Measurements from ENCODE around the gene CDC42SE1.

Gene CDC42SE1

GRCh38 chr1:151002051-151002450 is 57.4 kb downstream of the CDC42SE1 start:
- Histone ChIP-seq H3K9me2 (ENCODE audit: low read depth, low read length) (no peaks in the 10 kb centered on the region), H3K79me2 (ENCODE audit: insufficient read depth, low read length) (no peaks in the 10 kb centered on the region), H3K27ac (ENCODE audit: low read depth, low read length, poor library complexity, severe bottlenecking) (no peak overlapping the region), H3K9ac (ENCODE audit: low read length) (no peak overlapping the region), H3K4me3 (ENCODE audit: low read depth, low read length, poor library complexity, severe bottlenecking) (no peak overlapping the region), H3K4me1 (ENCODE audit: insufficient read depth, low read length, severe bottlenecking) (peaks cover 22% of the 10 kb centered on the region), H2AFZ (ENCODE audit: low read length) (no peak overlapping the region), H4K20me1 (ENCODE audit: insufficient read depth, low read length) (no peaks in the 10 kb centered on the region), H3F3A (ENCODE audit: insufficient read depth, low read length) (no peaks in the 10 kb centered on the region), H3K9me3 (ENCODE audit: low read length) (no peaks in the 10 kb centered on the region), H3K4me2 (ENCODE audit: low read length) (no peak overlapping the region), H3K27me3 (ENCODE audit: insufficient read depth, low read length) (no peaks in the 10 kb centered on the region), H3K36me3 (ENCODE audit: insufficient read depth, low read length) (no peaks in the 10 kb centered on the region; the same call in 1 of the 2 replicates)
- TF ChIP-seq EZH2 (IDR thresholded peaks at IDR 0.05; ENCODE audit: borderline replicate concordance, low read length), result no peak

GRCh38 chr1:151001602-151002001 is 57.8 kb downstream of the CDC42SE1 start:
- Histone ChIP-seq H3K27me3 (ENCODE audit: insufficient read depth, low read length) (no peaks in the 10 kb centered on the region), H3F3A (ENCODE audit: insufficient read depth, low read length) (no peaks in the 10 kb centered on the region), H3K27ac (ENCODE audit: low read depth, low read length, poor library complexity, severe bottlenecking) (no peak overlapping the region), H2AFZ (ENCODE audit: low read length) (no peak overlapping the region), H3K4me3 (ENCODE audit: low read depth, low read length, poor library complexity, severe bottlenecking) (no peak overlapping the region), H3K9me2 (ENCODE audit: low read depth, low read length) (no peaks in the 10 kb centered on the region), H3K4me2 (ENCODE audit: low read length) (no peak overlapping the region), H3K9ac (ENCODE audit: low read length) (no peak overlapping the region), H3K9me3 (ENCODE audit: low read length) (no peaks in the 10 kb centered on the region), H3K4me1 (ENCODE audit: insufficient read depth, low read length, severe bottlenecking) (peaks cover 18% of the 10 kb centered on the region), H3K36me3 (ENCODE audit: insufficient read depth, low read length) (no peaks in the 10 kb centered on the region; the same call in 1 of the 2 replicates), H3K79me2 (ENCODE audit: insufficient read depth, low read length) (no peaks in the 10 kb centered on the region), H4K20me1 (ENCODE audit: insufficient read depth, low read length) (no peaks in the 10 kb centered on the region)
- TF ChIP-seq EZH2 (IDR thresholded peaks at IDR 0.05; ENCODE audit: borderline replicate concordance, low read length) (no peak), CTCF (IDR thresholded peaks at IDR 0.05; ENCODE audit: low read length) (no peak)
